ENCODE results near the gene NGFR.

Gene NGFR

DNA sequence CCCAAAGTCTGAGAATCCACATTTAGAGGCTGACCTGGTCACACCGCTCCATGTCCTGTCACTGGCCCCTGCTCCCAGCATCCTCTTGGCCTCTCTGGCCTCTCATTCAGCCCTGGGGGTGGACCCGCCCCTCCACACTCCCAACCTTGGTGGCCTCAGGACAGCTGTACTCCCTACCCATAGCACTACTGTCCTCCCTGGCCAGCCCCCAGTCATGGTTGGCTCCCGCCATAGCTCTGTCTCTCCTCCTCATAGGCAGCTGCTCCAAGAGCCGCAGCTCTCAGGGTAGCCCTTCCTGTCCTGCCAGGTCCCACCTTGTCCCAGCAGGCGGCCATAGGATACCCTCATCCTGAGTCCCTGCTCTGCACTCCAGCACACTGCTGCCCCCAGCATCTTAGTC, 42.4 kb upstream of the NGFR start:
- H3K36me3 ChIP-seq (ENCODE audit: insufficient read depth, insufficient read length, low read length): no peaks in the 10 kb centered on the region
- H3K9me3 ChIP-seq (ENCODE audit: insufficient read depth, low read length): no peaks in the 10 kb centered on the region
- H3K4me1 ChIP-seq (ENCODE audit: insufficient read depth, insufficient read length): peaks cover 44% of the 10 kb centered on the region
- no peak overlapping the region for H3K9ac ChIP-seq (ENCODE audit: insufficient read length, low read depth)
- H3K27me3 ChIP-seq (ENCODE audit: insufficient read depth, insufficient read length): no peaks in the 10 kb centered on the region
- H3K4me3 ChIP-seq (ENCODE audit: insufficient read length, low read depth): no peak overlapping the region
- no peak for DNase-seq (ENCODE audit: low read depth, low spot score)
- TF ChIP-seq YY1 (IDR thresholded peaks at IDR 0.05; ENCODE audit: insufficient read depth, insufficient read length) (no peak), ZNF274 (IDR thresholded peaks at IDR 0.05; ENCODE audit: low read depth, low read length) (no peak), SUZ12 (IDR thresholded peaks at IDR 0.05; ENCODE audit: extremely low read depth, insufficient read depth, insufficient read length) (no peak)

DNA sequence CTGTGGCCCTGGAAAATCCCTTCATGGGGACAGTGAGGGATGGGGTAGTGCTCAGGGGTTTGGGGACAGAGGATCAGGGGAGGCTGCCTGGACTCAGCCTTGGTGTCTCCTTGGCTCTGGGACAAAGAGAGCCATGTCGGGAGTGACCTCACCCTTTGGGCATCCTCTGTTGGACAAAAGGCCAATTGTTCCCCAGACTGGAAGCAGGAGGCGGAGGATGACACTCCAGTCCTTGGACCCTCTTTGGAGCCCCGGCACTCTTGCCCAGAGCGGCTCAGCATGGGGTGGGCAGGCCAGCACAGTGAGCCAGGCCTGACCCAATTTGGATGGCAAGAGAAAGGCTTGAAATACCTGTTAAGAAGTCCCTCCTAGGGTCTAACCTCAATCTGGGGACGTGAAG, 41.0 kb upstream of the NGFR start:
- no peak overlapping the region for H3K4me3 ChIP-seq (ENCODE audit: insufficient read length, low read depth)
- no peak for TF ChIP-seq SUZ12 (IDR thresholded peaks at IDR 0.05; ENCODE audit: extremely low read depth, insufficient read depth, insufficient read length)
- no peak for TF ChIP-seq ZNF274 (IDR thresholded peaks at IDR 0.05; ENCODE audit: low read depth, low read length)
- no peak for TF ChIP-seq YY1 (IDR thresholded peaks at IDR 0.05; ENCODE audit: insufficient read depth, insufficient read length)
- no peaks in the 10 kb centered on the region for H3K36me3 ChIP-seq (ENCODE audit: insufficient read depth, insufficient read length, low read length)
- no peaks in the 10 kb centered on the region for H3K9me3 ChIP-seq (ENCODE audit: insufficient read depth, low read length)
- H3K4me1 ChIP-seq (ENCODE audit: insufficient read depth, insufficient read length): peaks cover 42% of the 10 kb centered on the region
- no peak overlapping the region for H3K9ac ChIP-seq (ENCODE audit: insufficient read length, low read depth)
- DNase-seq (ENCODE audit: low read depth, low spot score): no peak
- no peaks in the 10 kb centered on the region for H3K27me3 ChIP-seq (ENCODE audit: insufficient read depth, insufficient read length)

GRCh38 chr17:49455272-49455861, 39.7 kb upstream of the NGFR start:
- Histone ChIP-seq H3K27me3 (ENCODE audit: insufficient read depth, insufficient read length) (no peaks in the 10 kb centered on the region), H3K36me3 (ENCODE audit: insufficient read depth, insufficient read length, low read length) (no peaks in the 10 kb centered on the region), H3K4me1 (ENCODE audit: insufficient read depth, insufficient read length) (peaks cover 51% of the 10 kb centered on the region), H3K9ac (ENCODE audit: insufficient read length, low read depth) (no peak overlapping the region), H3K9me3 (ENCODE audit: insufficient read depth, low read length) (no peaks in the 10 kb centered on the region), H3K4me3 (ENCODE audit: insufficient read length, low read depth) (no peak overlapping the region)
- no peak for DNase-seq (ENCODE audit: low read depth, low spot score)
- no peak for TF ChIP-seq SUZ12 (IDR thresholded peaks at IDR 0.05; ENCODE audit: extremely low read depth, insufficient read depth, insufficient read length)

DNA sequence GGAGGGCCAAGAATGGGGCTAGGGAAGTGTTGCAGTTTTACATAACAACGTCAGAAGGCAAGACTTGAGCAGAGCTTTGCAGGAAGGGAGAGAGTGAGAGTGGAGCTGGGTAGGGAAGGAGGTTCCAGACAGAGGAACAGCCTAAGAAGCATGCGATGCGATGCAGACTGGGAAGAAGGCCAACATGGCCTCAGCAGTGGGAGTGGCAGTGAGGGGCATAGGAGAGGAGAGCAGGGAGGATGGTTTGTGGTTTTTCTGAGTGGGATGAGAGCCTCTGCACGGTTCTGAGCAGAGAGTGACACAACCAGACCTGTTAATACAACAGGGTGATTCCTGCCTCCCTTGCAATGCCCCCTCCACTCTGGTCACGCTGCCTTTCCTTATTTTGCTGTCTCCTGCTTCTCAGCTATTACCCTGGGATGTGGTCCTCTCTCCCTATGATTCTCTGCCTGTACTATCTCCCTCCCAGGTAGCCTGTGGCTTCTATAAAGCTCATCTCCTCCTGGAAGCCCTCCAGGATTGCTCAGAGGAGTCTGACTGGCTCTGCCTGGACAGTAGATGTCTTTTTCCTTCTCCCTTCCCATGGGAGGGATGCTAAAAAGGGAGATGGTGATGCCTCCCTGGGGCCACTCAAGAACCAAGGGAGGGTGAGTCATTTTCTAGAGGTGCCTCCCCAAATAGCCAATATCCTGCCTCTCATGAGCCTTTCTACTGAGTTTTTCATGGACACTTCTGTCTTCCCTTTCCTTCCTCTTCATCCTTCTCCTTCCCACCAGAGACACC, 38.7 kb upstream of the NGFR start:
- Histone ChIP-seq H3K9ac (ENCODE audit: insufficient read length, low read depth) (no peak overlapping the region), H3K36me3 (ENCODE audit: insufficient read depth, insufficient read length, low read length) (no peaks in the 10 kb centered on the region), H3K4me1 (ENCODE audit: insufficient read depth, insufficient read length) (peaks cover 48% of the 10 kb centered on the region), H3K4me3 (ENCODE audit: insufficient read length, low read depth) (no peak overlapping the region), H3K9me3 (ENCODE audit: insufficient read depth, low read length) (no peaks in the 10 kb centered on the region), H3K27me3 (ENCODE audit: insufficient read depth, insufficient read length) (no peaks in the 10 kb centered on the region)
- TF ChIP-seq YY1 (IDR thresholded peaks at IDR 0.05; ENCODE audit: insufficient read depth, insufficient read length) (no peak), SUZ12 (IDR thresholded peaks at IDR 0.05; ENCODE audit: extremely low read depth, insufficient read depth, insufficient read length) (no peak), ZNF274 (IDR thresholded peaks at IDR 0.05; ENCODE audit: low read depth, low read length) (no peak)
- no peak for DNase-seq (ENCODE audit: low read depth, low spot score)

- TF ChIP-seq ZNF274 (IDR thresholded peaks at IDR 0.05; ENCODE audit: low read depth, low read length): no peak
- TF ChIP-seq YY1 (IDR thresholded peaks at IDR 0.05; ENCODE audit: insufficient read depth, insufficient read length): no peak
- TF ChIP-seq SUZ12 (IDR thresholded peaks at IDR 0.05; ENCODE audit: extremely low read depth, insufficient read depth, insufficient read length): no peak
- Histone ChIP-seq H3K4me3 (ENCODE audit: insufficient read length, low read depth) (no peak overlapping the region), H3K9me3 (ENCODE audit: insufficient read depth, low read length) (no peaks in the 10 kb centered on the region), H3K27me3 (ENCODE audit: insufficient read depth, insufficient read length) (no peaks in the 10 kb centered on the region), H3K4me1 (ENCODE audit: insufficient read depth, insufficient read length) (peaks cover 42% of the 10 kb centered on the region), H3K9ac (ENCODE audit: insufficient read length, low read depth) (no peak overlapping the region), H3K36me3 (ENCODE audit: insufficient read depth, insufficient read length, low read length) (no peaks in the 10 kb centered on the region)
- DNase-seq (ENCODE audit: low read depth, low spot score): no peak
Measured at GRCh38 chr17:49457564-49458535, 37.2 kb upstream of the NGFR start.

GRCh38 chr17:49459401-49459984, 35.6 kb upstream of the NGFR start:
- Histone ChIP-seq H3K4me3 (ENCODE audit: insufficient read length, low read depth) (no peak overlapping the region), H3K9ac (ENCODE audit: insufficient read length, low read depth) (no peak overlapping the region), H3K27me3 (ENCODE audit: insufficient read depth, insufficient read length) (no peaks in the 10 kb centered on the region), H3K4me1 (ENCODE audit: insufficient read depth, insufficient read length) (peaks cover 35% of the 10 kb centered on the region), H3K9me3 (ENCODE audit: insufficient read depth, low read length) (peaks cover 10% of the 10 kb centered on the region; the same call in 1 of the 2 replicates), H3K36me3 (ENCODE audit: insufficient read depth, insufficient read length, low read length) (no peaks in the 10 kb centered on the region)
- TF ChIP-seq ZNF274 (IDR thresholded peaks at IDR 0.05; ENCODE audit: low read depth, low read length) (no peak), SUZ12 (IDR thresholded peaks at IDR 0.05; ENCODE audit: extremely low read depth, insufficient read depth, insufficient read length) (no peak), YY1 (IDR thresholded peaks at IDR 0.05; ENCODE audit: insufficient read depth, insufficient read length) (no peak)
- no peak for DNase-seq (ENCODE audit: low read depth, low spot score)

Measured in NT2/D1 (cell line).